ENCODE data around the gene TMEM245.

DNA sequence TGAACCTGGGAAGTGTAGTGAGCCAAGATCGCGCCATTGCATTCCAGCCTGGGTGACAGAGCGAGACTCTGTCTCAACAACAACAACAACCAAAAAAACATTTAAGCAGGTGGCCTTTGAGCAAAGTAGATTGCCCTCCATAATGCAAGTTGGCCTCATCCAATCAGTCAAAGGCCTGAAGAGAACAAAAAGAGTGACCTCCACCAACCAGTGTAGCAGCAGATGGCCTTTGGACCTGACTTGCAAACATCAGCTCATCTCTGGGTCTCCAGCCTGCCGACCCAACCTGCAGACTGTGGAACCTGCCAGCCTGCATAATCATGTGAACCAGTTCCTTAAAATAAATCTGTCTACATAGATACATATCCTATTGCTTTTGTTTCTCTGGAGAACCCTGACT lies 39.8 kb upstream of the TMEM245 start:
- TF ChIP-seq, protein P1, sequence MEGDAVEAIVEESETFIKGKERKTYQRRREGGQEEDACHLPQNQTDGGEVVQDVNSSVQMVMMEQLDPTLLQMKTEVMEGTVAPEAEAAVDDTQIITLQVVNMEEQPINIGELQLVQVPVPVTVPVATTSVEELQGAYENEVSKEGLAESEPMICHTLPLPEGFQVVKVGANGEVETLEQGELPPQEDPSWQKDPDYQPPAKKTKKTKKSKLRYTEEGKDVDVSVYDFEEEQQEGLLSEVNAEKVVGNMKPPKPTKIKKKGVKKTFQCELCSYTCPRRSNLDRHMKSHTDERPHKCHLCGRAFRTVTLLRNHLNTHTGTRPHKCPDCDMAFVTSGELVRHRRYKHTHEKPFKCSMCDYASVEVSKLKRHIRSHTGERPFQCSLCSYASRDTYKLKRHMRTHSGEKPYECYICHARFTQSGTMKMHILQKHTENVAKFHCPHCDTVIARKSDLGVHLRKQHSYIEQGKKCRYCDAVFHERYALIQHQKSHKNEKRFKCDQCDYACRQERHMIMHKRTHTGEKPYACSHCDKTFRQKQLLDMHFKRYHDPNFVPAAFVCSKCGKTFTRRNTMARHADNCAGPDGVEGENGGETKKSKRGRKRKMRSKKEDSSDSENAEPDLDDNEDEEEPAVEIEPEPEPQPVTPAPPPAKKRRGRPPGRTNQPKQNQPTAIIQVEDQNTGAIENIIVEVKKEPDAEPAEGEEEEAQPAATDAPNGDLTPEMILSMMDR (IDR thresholded peaks at IDR 0.05), result no peak
- no peak for TF ChIP-seq POLR2A (IDR thresholded peaks at IDR 0.05)

Measured in sigmoid colon (tissue), 3 donors.